ENCODE results near the gene KCNMA1.

Gene KCNMA1

GRCh38 chr10:77226853-77227565, 410.6 kb downstream of the KCNMA1 start:
- no peak for TF ChIP-seq TAF1 (IDR thresholded peaks at IDR 0.05; ENCODE audit: low read depth)
- TF ChIP-seq FOXM1 (IDR thresholded peaks at IDR 0.05; ENCODE audit: borderline replicate concordance, low read depth): no peak
- TF ChIP-seq NFIC (IDR thresholded peaks at IDR 0.05): no peak
- no peak for TF ChIP-seq CREB1 (IDR thresholded peaks at IDR 0.05; ENCODE audit: low read depth)
- no peak for TF ChIP-seq EP300 (IDR thresholded peaks at IDR 0.05; ENCODE audit: borderline replicate concordance)
- TF ChIP-seq, protein P1, sequence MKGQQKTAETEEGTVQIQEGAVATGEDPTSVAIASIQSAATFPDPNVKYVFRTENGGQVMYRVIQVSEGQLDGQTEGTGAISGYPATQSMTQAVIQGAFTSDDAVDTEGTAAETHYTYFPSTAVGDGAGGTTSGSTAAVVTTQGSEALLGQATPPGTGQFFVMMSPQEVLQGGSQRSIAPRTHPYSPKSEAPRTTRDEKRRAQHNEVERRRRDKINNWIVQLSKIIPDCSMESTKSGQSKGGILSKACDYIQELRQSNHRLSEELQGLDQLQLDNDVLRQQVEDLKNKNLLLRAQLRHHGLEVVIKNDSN (IDR thresholded peaks at IDR 0.05): no peak
- no peak for TF ChIP-seq CEBPB (IDR thresholded peaks at IDR 0.05)

DNA sequence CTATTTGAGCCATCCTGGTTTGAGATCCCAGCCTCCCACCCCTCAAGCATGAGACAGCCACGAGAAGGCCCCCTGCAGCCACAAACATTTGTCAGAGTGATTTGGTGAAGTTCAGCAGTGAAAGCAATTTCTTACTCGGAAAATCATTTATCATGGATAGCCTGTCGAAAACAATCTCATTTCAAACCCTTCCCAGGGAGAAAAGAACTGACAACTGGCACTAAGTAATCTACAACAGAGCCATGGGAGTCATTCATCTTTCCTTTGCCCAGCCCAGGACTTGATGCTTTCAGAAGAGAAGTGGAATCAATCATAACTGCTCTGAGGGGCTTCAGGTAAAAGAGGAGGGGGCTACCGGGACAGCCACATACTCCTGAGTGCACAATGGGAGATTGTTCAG, 411.2 kb downstream of the KCNMA1 start:
- no peak for TF ChIP-seq YY1 (IDR thresholded peaks at IDR 0.05; ENCODE audit: low read depth)
- no peak for TF ChIP-seq CEBPB (IDR thresholded peaks at IDR 0.05)
- no peak for TF ChIP-seq EP300 (IDR thresholded peaks at IDR 0.05; ENCODE audit: borderline replicate concordance)
- TF ChIP-seq, protein P2, sequence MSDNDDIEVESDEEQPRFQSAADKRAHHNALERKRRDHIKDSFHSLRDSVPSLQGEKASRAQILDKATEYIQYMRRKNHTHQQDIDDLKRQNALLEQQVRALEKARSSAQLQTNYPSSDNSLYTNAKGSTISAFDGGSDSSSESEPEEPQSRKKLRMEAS (IDR thresholded peaks at IDR 0.05): no peak
- no peak for TF ChIP-seq FOXM1 (IDR thresholded peaks at IDR 0.05; ENCODE audit: borderline replicate concordance, low read depth)
- no peak for TF ChIP-seq CREB1 (IDR thresholded peaks at IDR 0.05; ENCODE audit: low read depth)
- TF ChIP-seq, protein P3, sequence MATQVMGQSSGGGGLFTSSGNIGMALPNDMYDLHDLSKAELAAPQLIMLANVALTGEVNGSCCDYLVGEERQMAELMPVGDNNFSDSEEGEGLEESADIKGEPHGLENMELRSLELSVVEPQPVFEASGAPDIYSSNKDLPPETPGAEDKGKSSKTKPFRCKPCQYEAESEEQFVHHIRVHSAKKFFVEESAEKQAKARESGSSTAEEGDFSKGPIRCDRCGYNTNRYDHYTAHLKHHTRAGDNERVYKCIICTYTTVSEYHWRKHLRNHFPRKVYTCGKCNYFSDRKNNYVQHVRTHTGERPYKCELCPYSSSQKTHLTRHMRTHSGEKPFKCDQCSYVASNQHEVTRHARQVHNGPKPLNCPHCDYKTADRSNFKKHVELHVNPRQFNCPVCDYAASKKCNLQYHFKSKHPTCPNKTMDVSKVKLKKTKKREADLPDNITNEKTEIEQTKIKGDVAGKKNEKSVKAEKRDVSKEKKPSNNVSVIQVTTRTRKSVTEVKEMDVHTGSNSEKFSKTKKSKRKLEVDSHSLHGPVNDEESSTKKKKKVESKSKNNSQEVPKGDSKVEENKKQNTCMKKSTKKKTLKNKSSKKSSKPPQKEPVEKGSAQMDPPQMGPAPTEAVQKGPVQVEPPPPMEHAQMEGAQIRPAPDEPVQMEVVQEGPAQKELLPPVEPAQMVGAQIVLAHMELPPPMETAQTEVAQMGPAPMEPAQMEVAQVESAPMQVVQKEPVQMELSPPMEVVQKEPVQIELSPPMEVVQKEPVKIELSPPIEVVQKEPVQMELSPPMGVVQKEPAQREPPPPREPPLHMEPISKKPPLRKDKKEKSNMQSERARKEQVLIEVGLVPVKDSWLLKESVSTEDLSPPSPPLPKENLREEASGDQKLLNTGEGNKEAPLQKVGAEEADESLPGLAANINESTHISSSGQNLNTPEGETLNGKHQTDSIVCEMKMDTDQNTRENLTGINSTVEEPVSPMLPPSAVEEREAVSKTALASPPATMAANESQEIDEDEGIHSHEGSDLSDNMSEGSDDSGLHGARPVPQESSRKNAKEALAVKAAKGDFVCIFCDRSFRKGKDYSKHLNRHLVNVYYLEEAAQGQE (IDR thresholded peaks at IDR 0.05; ENCODE audit: low read depth): no peak
- TF ChIP-seq EGR1 (IDR thresholded peaks at IDR 0.05): no peak
- TF ChIP-seq TCF12 (IDR thresholded peaks at IDR 0.05; ENCODE audit: low read depth): no peak
- TF ChIP-seq ZBTB7A (IDR thresholded peaks at IDR 0.05; ENCODE audit: low read depth): no peak
- TF ChIP-seq TAF1 (IDR thresholded peaks at IDR 0.05; ENCODE audit: low read depth): no peak
- TF ChIP-seq, protein P1 (IDR thresholded peaks at IDR 0.05): no peak

DNA sequence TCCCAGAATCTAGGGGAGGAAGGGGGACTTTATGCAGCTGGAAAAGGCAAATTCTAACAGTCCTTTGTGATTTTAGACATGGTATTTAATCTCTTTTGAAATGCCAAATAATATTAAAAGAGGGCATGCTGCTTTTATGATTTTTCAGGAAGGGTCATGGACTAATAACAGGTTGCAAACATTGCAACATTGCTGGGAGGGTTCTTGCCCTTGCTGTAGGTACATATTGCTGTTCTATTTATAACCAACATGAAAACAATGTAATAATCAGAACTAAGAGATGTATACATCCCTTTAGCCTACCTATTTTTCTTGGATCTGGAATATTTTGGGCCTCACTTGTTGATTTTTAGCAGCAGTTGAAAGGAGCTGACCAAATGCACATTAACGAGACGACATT, 411.6 kb downstream of the KCNMA1 start:
- TF ChIP-seq CREB1 (IDR thresholded peaks at IDR 0.05; ENCODE audit: low read depth) (no peak), RAD21 (IDR thresholded peaks at IDR 0.05; ENCODE audit: low read depth) (no peak), ZBTB7A (IDR thresholded peaks at IDR 0.05; ENCODE audit: low read depth) (no peak), TAF1 (IDR thresholded peaks at IDR 0.05; ENCODE audit: low read depth) (no peak), EP300 (IDR thresholded peaks at IDR 0.05; ENCODE audit: borderline replicate concordance) (no peak), EGR1 (IDR thresholded peaks at IDR 0.05) (no peak), NFIC (IDR thresholded peaks at IDR 0.05) (no peak), YY1 (IDR thresholded peaks at IDR 0.05; ENCODE audit: low read depth) (no peak), TCF12 (IDR thresholded peaks at IDR 0.05; ENCODE audit: low read depth) (no peak), TEAD4 (IDR thresholded peaks at IDR 0.05) (no peak), FOXM1 (IDR thresholded peaks at IDR 0.05; ENCODE audit: borderline replicate concordance, low read depth) (no peak)
- TF ChIP-seq, protein P3 (IDR thresholded peaks at IDR 0.05; ENCODE audit: low read depth): no peak
- TF ChIP-seq, protein P2 (IDR thresholded peaks at IDR 0.05): no peak

DNA sequence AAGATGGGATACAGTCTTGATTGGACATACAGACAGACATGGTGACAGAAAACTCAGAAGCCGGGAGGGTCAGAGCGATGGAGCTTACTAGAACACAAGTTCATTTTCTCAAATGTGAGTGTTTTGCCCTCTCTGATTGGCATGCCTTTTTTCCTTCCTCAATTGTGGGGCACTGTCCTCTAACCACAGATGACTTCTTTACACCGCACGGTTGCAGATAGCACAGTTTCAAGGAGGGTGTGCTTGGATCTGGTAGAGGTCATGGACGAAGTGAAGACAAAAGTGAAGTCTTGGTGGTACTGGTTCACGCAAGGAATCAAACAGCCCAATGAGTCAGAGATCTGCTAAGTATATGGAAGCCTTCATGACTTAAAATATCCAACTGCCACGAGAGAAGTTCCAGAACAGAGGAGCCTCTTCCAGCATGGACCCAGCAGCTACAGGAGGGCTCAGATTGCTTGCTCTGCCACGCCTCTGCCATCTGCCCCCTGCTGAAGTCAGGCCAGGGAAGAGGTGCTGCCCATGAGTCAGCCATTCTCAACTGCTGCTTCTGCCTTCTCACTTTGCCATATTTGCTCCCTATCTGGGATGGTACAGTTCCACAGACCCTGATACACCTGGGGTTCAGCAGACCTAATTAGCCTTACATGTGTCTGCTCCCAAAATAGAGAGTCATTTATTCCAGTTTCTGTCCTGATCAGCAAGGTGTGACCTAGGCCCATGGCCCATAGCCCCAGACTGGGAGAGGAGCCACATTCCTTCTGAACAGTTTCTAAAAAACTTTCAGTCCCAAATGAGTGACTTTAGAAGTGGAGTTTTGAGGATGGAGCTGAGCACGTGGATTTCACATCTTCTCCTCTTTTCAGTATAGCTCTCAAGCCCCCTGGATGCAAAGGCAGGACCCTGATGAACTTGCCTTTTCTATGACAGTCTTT, 413.8 kb downstream of the KCNMA1 start:
- no peak for TF ChIP-seq EP300 (IDR thresholded peaks at IDR 0.05; ENCODE audit: borderline replicate concordance)
- TF ChIP-seq NFIC (IDR thresholded peaks at IDR 0.05): no peak
- TF ChIP-seq TCF12 (IDR thresholded peaks at IDR 0.05; ENCODE audit: low read depth): no peak
- no peak for TF ChIP-seq RAD21 (IDR thresholded peaks at IDR 0.05; ENCODE audit: low read depth)
- TF ChIP-seq ZBTB7A (IDR thresholded peaks at IDR 0.05; ENCODE audit: low read depth): no peak
- TF ChIP-seq, protein P1 (IDR thresholded peaks at IDR 0.05): no peak
- TF ChIP-seq FOXM1 (IDR thresholded peaks at IDR 0.05; ENCODE audit: borderline replicate concordance, low read depth): no peak
- TF ChIP-seq CEBPB (IDR thresholded peaks at IDR 0.05): no peak
- no peak for TF ChIP-seq CREB1 (IDR thresholded peaks at IDR 0.05; ENCODE audit: low read depth)
- TF ChIP-seq TEAD4 (IDR thresholded peaks at IDR 0.05): no peak
- TF ChIP-seq, protein P2 (IDR thresholded peaks at IDR 0.05): no peak
- no peak for TF ChIP-seq YY1 (IDR thresholded peaks at IDR 0.05; ENCODE audit: low read depth)
- no peak for TF ChIP-seq TAF1 (IDR thresholded peaks at IDR 0.05; ENCODE audit: low read depth)
- TF ChIP-seq, protein P3 (IDR thresholded peaks at IDR 0.05; ENCODE audit: low read depth): no peak
- no peak for TF ChIP-seq EGR1 (IDR thresholded peaks at IDR 0.05)

Data from Ishikawa (cell line).